Hepatocyte (in vitro differentiated cells): ENCODE measurements around the gene PPP1R12A. TPM values are rescaled to one million over a fixed set of nuclear protein-coding genes. Genes with fewer than 3 reads are reported as not detected.

ENCODE experiments used
- DNase-seq: peaks from one replicate; pipeline ENCODE4 v3.0.0-alpha.2; 2016; ENCODE audit warnings: low spot score
- H2AFZ ChIP-seq: fragments of 200-600 bp; sonication (generic); 2 replicates; pipeline ENCODE4 v1.6.0; 2016; ENCODE audit warnings: antibody characterized with exemption, mild to moderate bottlenecking
- H3K27ac ChIP-seq: fragments of 200-600 bp; sonication (generic); 2 replicates; pipeline ENCODE4 v1.5.1; 2016; ENCODE audit warnings: mild to moderate bottlenecking
- H3K27me3 ChIP-seq: fragments of 200-600 bp; sonication (generic); 2 replicates; pipeline ENCODE4 v1.6.1; 2016
- H3K36me3 ChIP-seq: fragments of 200-600 bp; sonication (generic); replicated peaks from 2 replicates; pipeline ENCODE4 v1.5.1; 2016; ENCODE audit warnings: low read depth; ENCODE audit not compliant: insufficient read depth
- H3K4me1 ChIP-seq: fragments of 200-600 bp; sonication (generic); 2 replicates; pipeline ENCODE4 v1.5.1; 2016; ENCODE audit warnings: mild to moderate bottlenecking, moderate library complexity; ENCODE audit not compliant: insufficient read depth
- H3K4me2 ChIP-seq: fragments of 200-600 bp; sonication (generic); 2 replicates; pipeline ENCODE4 v1.6.0; 2016
- H3K4me3 ChIP-seq: fragments of 200-600 bp; sonication (generic); 2 replicates; pipeline ENCODE4 v1.5.1; 2016; ENCODE audit warnings: mild to moderate bottlenecking
- H3K79me2 ChIP-seq: fragments of 200-600 bp; sonication (generic); 2 replicates; pipeline ENCODE4 v1.6.0; 2017; ENCODE audit warnings: mild to moderate bottlenecking
- H3K9me2 ChIP-seq: fragments of 200-600 bp; sonication (generic); replicated peaks from 2 replicates; pipeline ENCODE4 v1.6.0; 2017; ENCODE audit warnings: mild to moderate bottlenecking; ENCODE audit not compliant: insufficient read depth
- H3K9me3 ChIP-seq: fragments of 200-600 bp; sonication (generic); 2 replicates; pipeline ENCODE4 v1.5.1; 2016; ENCODE audit warnings: low read depth, mild to moderate bottlenecking
- H4K20me1 ChIP-seq: fragments of 200-600 bp; sonication (generic); 2 replicates; pipeline ENCODE4 v1.6.0; 2016; ENCODE audit warnings: mild to moderate bottlenecking; ENCODE audit not compliant: insufficient read depth, poor library complexity, severe bottlenecking
- EZH2 ChIP-seq: fragments of 200-600 bp; sonication (generic); IDR thresholded peaks from 2 replicates; pipeline ENCODE4 v1.6.1; 2016; ENCODE audit warnings: antibody characterized with exemption, mild to moderate bottlenecking, borderline replicate concordance
- EZH2phosphoT487 ChIP-seq: fragments of 200-600 bp; sonication (generic); IDR thresholded peaks from one replicate; pipeline ENCODE4 v1.6.1; 2018; ENCODE audit warnings: antibody characterized with exemption, mild to moderate bottlenecking, low read depth, moderate library complexity; ENCODE audit not compliant: unreplicated experiment, severe bottlenecking
- WGBS: methylation state at CpG from one replicate; pipeline ENCODE4 v1.1.6; 2016; ENCODE audit warnings: low lambda C conversion rate; ENCODE audit errors: missing lambda C conversion rate; 5-methylcytosine and 5-hydroxymethylcytosine counted together
- polyA plus RNA-seq: library from polyadenylated mRNA; unstranded; fragments of >200 nt; fragmentation: Nextera tagmentation; extraction: Ambion mirVana; gene quantifications from 2 replicates; pipeline ENCODE4 v1.2.1, GENCODE V29; 2016
- total RNA-seq: library from RNA; depleted of rRNA; stranded (reverse); fragments of >200 nt; gene quantifications from 2 replicates; pipeline ENCODE4 v1.2.3, GENCODE V29; 2014
- TF ChIP-seq, protein P1 (sequence below): fragments of 200-600 bp; sonication (generic); IDR thresholded peaks from 2 replicates; pipeline ENCODE4 v1.5.1; 2016; ENCODE audit warnings: antibody characterized with exemption, mild to moderate bottlenecking; ENCODE audit not compliant: poor library complexity

PPP1R12A gene
- total and polyA plus RNA-seq, 2 experiments from 2014 or later, result 71.7 to 74.0 TPM

DNA sequence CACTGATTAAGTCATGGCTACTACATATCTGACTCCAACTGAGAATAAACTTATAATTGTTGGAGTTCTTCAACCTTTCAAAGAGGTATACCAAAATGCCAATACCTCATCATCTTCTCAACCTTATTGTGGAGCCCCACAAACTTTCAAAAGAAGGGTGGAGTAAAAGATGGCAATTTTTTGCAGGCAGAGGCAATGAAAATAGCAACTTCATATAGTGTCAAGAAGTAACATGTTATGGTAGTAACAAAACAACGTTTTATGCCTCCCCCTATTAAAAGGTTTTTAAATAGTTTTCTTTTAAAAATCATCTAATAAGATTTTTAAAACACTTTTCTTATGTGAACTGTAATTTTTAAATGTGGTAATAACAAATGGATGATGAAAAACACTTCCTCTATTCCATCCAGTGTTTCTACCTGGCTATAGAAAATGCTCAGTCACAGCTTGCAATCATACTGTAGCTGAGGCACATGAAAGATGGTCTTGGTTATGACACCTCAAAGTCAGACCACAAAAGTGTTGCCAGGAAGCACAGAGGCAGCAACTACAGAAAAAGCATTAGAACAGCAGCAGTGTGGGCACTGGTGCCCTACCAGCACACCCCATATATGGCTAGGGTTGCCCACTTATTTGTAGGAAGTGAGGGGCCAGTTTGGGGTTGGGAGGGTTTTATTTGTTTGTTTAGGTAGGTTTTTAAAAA is 7.0 kb downstream of the PPP1R12A start:
- Histone ChIP-seq H3K79me2 (peaks cover 100% of the 10 kb centered on the region), H4K20me1 (peaks cover 89% of the 10 kb centered on the region), H3K36me3 (no peaks in the 10 kb centered on the region), H3K27me3 (no peaks in the 10 kb centered on the region), H3K9me2 (no peaks in the 10 kb centered on the region), H3K4me3 (no peak overlapping the region), H2AFZ (no peak overlapping the region), H3K4me2 (no peak overlapping the region), H3K27ac (no peak overlapping the region), H3K9me3 (no peaks in the 10 kb centered on the region), H3K4me1 (peaks cover 18% of the 10 kb centered on the region)
- no peak for DNase-seq
- TF ChIP-seq EZH2 (no peak), EZH2phosphoT487 (no peak)
- TF ChIP-seq, protein P1, sequence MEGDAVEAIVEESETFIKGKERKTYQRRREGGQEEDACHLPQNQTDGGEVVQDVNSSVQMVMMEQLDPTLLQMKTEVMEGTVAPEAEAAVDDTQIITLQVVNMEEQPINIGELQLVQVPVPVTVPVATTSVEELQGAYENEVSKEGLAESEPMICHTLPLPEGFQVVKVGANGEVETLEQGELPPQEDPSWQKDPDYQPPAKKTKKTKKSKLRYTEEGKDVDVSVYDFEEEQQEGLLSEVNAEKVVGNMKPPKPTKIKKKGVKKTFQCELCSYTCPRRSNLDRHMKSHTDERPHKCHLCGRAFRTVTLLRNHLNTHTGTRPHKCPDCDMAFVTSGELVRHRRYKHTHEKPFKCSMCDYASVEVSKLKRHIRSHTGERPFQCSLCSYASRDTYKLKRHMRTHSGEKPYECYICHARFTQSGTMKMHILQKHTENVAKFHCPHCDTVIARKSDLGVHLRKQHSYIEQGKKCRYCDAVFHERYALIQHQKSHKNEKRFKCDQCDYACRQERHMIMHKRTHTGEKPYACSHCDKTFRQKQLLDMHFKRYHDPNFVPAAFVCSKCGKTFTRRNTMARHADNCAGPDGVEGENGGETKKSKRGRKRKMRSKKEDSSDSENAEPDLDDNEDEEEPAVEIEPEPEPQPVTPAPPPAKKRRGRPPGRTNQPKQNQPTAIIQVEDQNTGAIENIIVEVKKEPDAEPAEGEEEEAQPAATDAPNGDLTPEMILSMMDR, result no peak
- WGBS, result 86% methylated on average over 1 of the region's 1 CpG

DNA sequence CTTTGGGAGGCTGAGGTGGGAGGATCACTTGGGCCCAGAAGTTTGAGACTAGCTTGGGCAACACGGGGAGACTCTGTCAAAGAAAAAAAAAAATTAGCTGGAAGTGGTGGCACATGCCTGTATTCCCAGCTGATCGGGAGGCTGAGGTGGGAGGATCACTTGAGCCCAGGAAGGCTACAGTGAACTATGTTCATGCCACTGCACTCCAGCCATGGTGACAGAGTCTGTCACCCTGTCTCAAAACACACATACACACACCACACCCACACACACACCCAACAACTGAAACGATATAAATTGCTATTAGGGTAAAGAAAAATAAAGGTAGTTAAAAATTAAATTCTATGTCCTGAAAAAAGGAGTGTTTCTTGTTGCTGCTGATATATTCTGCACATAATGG is 7.9 kb downstream of the PPP1R12A start:
- no peak overlapping the region for H3K27ac ChIP-seq
- H2AFZ ChIP-seq, result no peak overlapping the region
- peaks cover 8% of the 10 kb centered on the region for H3K4me1 ChIP-seq
- no peaks in the 10 kb centered on the region for H3K9me2 ChIP-seq
- peaks cover 100% of the 10 kb centered on the region for H3K79me2 ChIP-seq
- H3K27me3 ChIP-seq, result no peaks in the 10 kb centered on the region
- DNase-seq, result no peak
- H3K4me2 ChIP-seq, result no peak overlapping the region
- TF ChIP-seq, protein P1, result no peak
- no peak for TF ChIP-seq EZH2phosphoT487
- TF ChIP-seq EZH2, result no peak
- H3K36me3 ChIP-seq, result no peaks in the 10 kb centered on the region
- no peaks in the 10 kb centered on the region for H3K9me3 ChIP-seq
- H4K20me1 ChIP-seq, result peaks cover 89% of the 10 kb centered on the region
- WGBS, result 61% methylated on average over 3 of the region's 3 CpGs
- no peak overlapping the region for H3K4me3 ChIP-seq

DNA sequence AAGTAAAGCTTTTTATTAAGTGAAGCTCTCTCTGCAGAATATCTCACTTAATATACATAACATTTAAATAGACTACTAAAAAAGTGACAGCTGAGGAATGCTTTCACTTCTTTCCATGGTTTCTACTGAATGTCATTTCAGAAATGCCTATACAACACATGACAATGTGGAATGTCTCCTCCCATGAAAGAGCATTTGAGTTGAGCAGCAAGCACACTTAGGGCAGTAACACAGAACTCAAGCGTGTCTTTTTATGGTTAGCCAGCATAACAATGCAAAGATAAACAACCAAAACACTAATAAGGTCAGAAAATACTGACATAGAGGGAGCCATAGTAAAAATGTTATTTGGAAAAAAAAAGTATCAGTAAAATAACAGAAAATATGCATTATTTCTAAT is 9.4 kb downstream of the PPP1R12A start:
- Histone ChIP-seq H3K9me2 (no peaks in the 10 kb centered on the region), H3K27me3 (no peaks in the 10 kb centered on the region), H4K20me1 (peaks cover 89% of the 10 kb centered on the region), H3K4me1 (peaks cover 8% of the 10 kb centered on the region), H3K27ac (no peak overlapping the region), H3K4me2 (no peak overlapping the region), H3K79me2 (peaks cover 100% of the 10 kb centered on the region), H2AFZ (no peak overlapping the region), H3K36me3 (no peaks in the 10 kb centered on the region), H3K4me3 (no peak overlapping the region), H3K9me3 (no peaks in the 10 kb centered on the region)
- WGBS, result 81% methylated on average over 1 of the region's 1 CpG
- DNase-seq, result no peak
- TF ChIP-seq EZH2 (no peak), EZH2phosphoT487 (no peak)
- TF ChIP-seq, protein P1, result no peak
